HEK293 (cell line): ENCODE data around the gene TXLNA.

Source experiments
- KLF7 ChIP-seq: fragments of 450-650 bp; formaldehyde crosslinking; IDR thresholded peaks from 2 replicates; pipeline ENCODE4 v1.5.1; 2016; ENCODE audit warnings: missing biosample characterization, missing genetic modification characterization, borderline replicate concordance
- ZBTB21 ChIP-seq: fragments of 450-650 bp; formaldehyde crosslinking; IDR thresholded peaks from 2 replicates; pipeline ENCODE4 v1.5.1; 2017; ENCODE audit warnings: missing biosample characterization, missing genetic modification characterization
- ZNF114 ChIP-seq: fragments of 450-650 bp; formaldehyde crosslinking; IDR thresholded peaks from 2 replicates; pipeline ENCODE4 v1.5.0; 2017; ENCODE audit warnings: missing biosample characterization, missing genetic modification characterization
- ZNF175 ChIP-seq: fragments of 450-650 bp; formaldehyde crosslinking; IDR thresholded peaks from 2 replicates; pipeline ENCODE4 v1.5.1; 2016; ENCODE audit warnings: missing biosample characterization, missing genetic modification characterization
- ZNF354C ChIP-seq: fragments of 450-650 bp; formaldehyde crosslinking; IDR thresholded peaks from 2 replicates; pipeline ENCODE4 v1.5.1; 2016; ENCODE audit warnings: missing biosample characterization, missing genetic modification characterization, low read depth, borderline replicate concordance
- ZNF585B ChIP-seq: fragments of 450-650 bp; formaldehyde crosslinking; IDR thresholded peaks from 2 replicates; pipeline ENCODE4 v1.5.1; 2016; ENCODE audit warnings: missing biosample characterization, missing genetic modification characterization
- ZNF660 ChIP-seq: fragments of 450-650 bp; IDR thresholded peaks from 2 replicates; pipeline ENCODE4 v1.5.1; 2018; ENCODE audit warnings: missing biosample characterization, mild to moderate bottlenecking, missing genetic modification characterization
- TF ChIP-seq, protein P1 (sequence below): fragments of 450-650 bp; formaldehyde crosslinking; IDR thresholded peaks from 2 replicates; pipeline ENCODE4 v1.5.1; 2016; ENCODE audit warnings: missing biosample characterization, missing genetic modification characterization
- TF ChIP-seq, protein P2 (sequence below): fragments of 450-650 bp; formaldehyde crosslinking; IDR thresholded peaks from 2 replicates; pipeline ENCODE4 v1.5.1; 2016; ENCODE audit warnings: missing biosample characterization, missing genetic modification characterization
- TF ChIP-seq, protein P3 (sequence below): fragments of 450-650 bp; formaldehyde crosslinking; IDR thresholded peaks from 2 replicates; pipeline ENCODE4 v1.5.1; 2016; ENCODE audit warnings: missing biosample characterization, missing genetic modification characterization
- TF ChIP-seq, protein P4 (sequence below): fragments of 450-650 bp; formaldehyde crosslinking; IDR thresholded peaks from 2 replicates; pipeline ENCODE4 v1.5.1; 2016; ENCODE audit warnings: missing biosample characterization, missing genetic modification characterization, low read depth

DNA sequence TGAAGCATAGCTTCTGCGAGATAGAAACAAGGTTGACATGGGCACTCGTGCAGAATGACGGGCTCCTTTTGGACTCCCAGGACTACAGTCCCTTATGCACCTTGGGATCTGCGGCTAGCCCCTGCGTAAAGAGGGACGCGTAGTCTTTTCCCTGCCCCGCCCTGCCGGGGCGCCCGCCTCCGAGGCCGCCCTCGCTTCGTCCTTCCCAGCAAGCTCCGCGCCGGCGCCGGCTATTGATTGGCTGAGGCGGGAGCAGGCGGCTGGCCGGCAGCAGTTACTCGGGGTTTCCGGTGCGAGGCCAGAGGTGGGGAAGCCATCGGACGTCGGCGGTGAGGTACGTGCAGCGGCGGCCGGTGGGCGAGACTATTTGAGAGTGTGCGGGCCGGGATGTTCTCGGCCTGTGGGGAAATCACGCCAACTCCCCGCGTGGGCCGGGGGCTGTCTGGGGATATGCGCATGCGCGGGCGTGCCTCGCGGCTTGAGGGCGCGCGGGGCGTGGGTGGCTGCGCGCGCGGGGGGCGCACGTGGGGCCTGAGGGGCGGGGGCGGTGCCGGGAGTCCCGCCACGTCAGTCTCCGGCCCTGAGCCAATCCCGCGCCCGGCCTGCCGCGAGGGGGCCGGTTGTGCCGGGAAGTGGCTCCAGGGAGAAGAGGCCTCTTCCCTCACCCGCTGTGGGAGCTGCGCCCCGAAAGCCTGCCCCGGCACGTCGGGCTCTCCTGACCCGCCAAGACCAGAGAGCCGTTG, at the start of gene TXLNA:
- peak; percentile 64; the same call in 1 of the 2 replicates for TF ChIP-seq ZNF660 (tag by site-specific recombination)
- no peak for TF ChIP-seq ZNF354C (tag by site-specific recombination)
- TF ChIP-seq, protein P1, sequence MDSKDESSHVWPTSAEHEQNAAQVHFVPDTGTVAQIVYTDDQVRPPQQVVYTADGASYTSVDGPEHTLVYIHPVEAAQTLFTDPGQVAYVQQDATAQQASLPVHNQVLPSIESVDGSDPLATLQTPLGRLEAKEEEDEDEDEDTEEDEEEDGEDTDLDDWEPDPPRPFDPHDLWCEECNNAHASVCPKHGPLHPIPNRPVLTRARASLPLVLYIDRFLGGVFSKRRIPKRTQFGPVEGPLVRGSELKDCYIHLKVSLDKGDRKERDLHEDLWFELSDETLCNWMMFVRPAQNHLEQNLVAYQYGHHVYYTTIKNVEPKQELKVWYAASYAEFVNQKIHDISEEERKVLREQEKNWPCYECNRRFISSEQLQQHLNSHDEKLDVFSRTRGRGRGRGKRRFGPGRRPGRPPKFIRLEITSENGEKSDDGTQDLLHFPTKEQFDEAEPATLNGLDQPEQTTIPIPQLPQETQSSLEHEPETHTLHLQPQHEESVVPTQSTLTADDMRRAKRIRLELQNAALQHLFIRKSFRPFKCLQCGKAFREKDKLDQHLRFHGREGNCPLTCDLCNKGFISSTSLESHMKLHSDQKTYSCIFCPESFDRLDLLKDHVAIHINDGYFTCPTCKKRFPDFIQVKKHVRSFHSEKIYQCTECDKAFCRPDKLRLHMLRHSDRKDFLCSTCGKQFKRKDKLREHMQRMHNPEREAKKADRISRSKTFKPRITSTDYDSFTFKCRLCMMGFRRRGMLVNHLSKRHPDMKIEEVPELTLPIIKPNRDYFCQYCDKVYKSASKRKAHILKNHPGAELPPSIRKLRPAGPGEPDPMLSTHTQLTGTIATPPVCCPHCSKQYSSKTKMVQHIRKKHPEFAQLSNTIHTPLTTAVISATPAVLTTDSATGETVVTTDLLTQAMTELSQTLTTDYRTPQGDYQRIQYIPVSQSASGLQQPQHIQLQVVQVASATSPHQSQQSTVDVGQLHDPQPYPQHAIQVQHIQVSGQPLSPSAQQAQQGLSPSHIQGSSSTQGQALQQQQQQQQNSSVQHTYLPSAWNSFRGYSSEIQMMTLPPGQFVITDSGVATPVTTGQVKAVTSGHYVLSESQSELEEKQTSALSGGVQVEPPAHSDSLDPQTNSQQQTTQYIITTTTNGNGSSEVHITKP (tag by site-specific recombination) = peak; percentile 98
- no peak for TF ChIP-seq ZBTB21 (tag by site-specific recombination)
- TF ChIP-seq, protein P2, sequence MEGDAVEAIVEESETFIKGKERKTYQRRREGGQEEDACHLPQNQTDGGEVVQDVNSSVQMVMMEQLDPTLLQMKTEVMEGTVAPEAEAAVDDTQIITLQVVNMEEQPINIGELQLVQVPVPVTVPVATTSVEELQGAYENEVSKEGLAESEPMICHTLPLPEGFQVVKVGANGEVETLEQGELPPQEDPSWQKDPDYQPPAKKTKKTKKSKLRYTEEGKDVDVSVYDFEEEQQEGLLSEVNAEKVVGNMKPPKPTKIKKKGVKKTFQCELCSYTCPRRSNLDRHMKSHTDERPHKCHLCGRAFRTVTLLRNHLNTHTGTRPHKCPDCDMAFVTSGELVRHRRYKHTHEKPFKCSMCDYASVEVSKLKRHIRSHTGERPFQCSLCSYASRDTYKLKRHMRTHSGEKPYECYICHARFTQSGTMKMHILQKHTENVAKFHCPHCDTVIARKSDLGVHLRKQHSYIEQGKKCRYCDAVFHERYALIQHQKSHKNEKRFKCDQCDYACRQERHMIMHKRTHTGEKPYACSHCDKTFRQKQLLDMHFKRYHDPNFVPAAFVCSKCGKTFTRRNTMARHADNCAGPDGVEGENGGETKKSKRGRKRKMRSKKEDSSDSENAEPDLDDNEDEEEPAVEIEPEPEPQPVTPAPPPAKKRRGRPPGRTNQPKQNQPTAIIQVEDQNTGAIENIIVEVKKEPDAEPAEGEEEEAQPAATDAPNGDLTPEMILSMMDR (tag by site-specific recombination) = peak; percentile 49; the same call in 1 of the 2 replicates
- TF ChIP-seq, protein P3, sequence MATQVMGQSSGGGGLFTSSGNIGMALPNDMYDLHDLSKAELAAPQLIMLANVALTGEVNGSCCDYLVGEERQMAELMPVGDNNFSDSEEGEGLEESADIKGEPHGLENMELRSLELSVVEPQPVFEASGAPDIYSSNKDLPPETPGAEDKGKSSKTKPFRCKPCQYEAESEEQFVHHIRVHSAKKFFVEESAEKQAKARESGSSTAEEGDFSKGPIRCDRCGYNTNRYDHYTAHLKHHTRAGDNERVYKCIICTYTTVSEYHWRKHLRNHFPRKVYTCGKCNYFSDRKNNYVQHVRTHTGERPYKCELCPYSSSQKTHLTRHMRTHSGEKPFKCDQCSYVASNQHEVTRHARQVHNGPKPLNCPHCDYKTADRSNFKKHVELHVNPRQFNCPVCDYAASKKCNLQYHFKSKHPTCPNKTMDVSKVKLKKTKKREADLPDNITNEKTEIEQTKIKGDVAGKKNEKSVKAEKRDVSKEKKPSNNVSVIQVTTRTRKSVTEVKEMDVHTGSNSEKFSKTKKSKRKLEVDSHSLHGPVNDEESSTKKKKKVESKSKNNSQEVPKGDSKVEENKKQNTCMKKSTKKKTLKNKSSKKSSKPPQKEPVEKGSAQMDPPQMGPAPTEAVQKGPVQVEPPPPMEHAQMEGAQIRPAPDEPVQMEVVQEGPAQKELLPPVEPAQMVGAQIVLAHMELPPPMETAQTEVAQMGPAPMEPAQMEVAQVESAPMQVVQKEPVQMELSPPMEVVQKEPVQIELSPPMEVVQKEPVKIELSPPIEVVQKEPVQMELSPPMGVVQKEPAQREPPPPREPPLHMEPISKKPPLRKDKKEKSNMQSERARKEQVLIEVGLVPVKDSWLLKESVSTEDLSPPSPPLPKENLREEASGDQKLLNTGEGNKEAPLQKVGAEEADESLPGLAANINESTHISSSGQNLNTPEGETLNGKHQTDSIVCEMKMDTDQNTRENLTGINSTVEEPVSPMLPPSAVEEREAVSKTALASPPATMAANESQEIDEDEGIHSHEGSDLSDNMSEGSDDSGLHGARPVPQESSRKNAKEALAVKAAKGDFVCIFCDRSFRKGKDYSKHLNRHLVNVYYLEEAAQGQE (tag by site-specific recombination) = no peak
- no peak; the same call in 1 of the 2 replicates for TF ChIP-seq KLF7
- TF ChIP-seq ZNF175 (tag by site-specific recombination) = no peak
- TF ChIP-seq, protein P4, sequence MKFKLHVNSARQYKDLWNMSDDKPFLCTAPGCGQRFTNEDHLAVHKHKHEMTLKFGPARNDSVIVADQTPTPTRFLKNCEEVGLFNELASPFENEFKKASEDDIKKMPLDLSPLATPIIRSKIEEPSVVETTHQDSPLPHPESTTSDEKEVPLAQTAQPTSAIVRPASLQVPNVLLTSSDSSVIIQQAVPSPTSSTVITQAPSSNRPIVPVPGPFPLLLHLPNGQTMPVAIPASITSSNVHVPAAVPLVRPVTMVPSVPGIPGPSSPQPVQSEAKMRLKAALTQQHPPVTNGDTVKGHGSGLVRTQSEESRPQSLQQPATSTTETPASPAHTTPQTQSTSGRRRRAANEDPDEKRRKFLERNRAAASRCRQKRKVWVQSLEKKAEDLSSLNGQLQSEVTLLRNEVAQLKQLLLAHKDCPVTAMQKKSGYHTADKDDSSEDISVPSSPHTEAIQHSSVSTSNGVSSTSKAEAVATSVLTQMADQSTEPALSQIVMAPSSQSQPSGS = no peak
- TF ChIP-seq ZNF114 (tag by site-specific recombination) = no peak
- peak; percentile 91 for TF ChIP-seq ZNF585B (tag by site-specific recombination)
